ENCODE measurements around the gene ATP2B3. TPM values are rescaled to one million over a fixed set of nuclear protein-coding genes. Genes with fewer than 3 reads are reported as not detected.

The ATP2B3 gene
- total and polyA plus RNA-seq, 2 donors (not counting 3 experiments of a cell fraction or from before 2014, with no cell fraction given) = 0.01 to 0.07 TPM

- H3K9me3 ChIP-seq (replicated peaks; ENCODE audit: control insufficient read depth, insufficient read depth, low read length) = no peaks in the 10 kb centered on the region
- FAIRE-seq (no peak), DNase-seq (ENCODE audit: low read depth, low spot score) (no peak)
- H3K9me1 ChIP-seq (replicated peaks; ENCODE audit: control insufficient read depth, extremely low read depth, insufficient read depth, low read length) = no peaks in the 10 kb centered on the region
- H3K27ac ChIP-seq (ENCODE audit: insufficient read depth, low read depth, low read length) = no peak overlapping the region
- H3K27me3 ChIP-seq (ENCODE audit: control insufficient read depth in 2 of 2, insufficient read depth in 2 of 2, low read length in 2 of 2) = peaks cover 4 to 8% of the 10 kb centered on the region in 2 experiments
- H3K4me1 ChIP-seq (ENCODE audit: control insufficient read depth, extremely low read depth, insufficient read depth, low read length) = no peaks in the 10 kb centered on the region
- intact Hi-C loops (cut with micrococcal nuclease) = loop anchor here (2.0 kb wide), 1 partner anchor 97 kb away; no protein-coding TSS in a partner anchor
- dilution Hi-C loops (cut with MboI; ENCODE audit: extremely low pct_ligation_motif_present, low sequenced_read_pairs) = no loop called here
- H4K20me1 ChIP-seq (replicated peaks; ENCODE audit: control insufficient read depth, extremely low read depth, insufficient read depth, low read length) = no peaks in the 10 kb centered on the region
- H3K4me2 ChIP-seq (ENCODE audit: insufficient read depth, low read length) = no peak overlapping the region
- TF ChIP-seq EZH2 (IDR thresholded peaks at IDR 0.05; ENCODE audit: borderline replicate concordance, low read depth, low read length, severe bottlenecking) = no peak
- TF ChIP-seq GATA2 (IDR thresholded peaks at IDR 0.05; ENCODE audit: insufficient read depth, insufficient read length, low read depth, low read length) = no peak
- TF ChIP-seq FOS (IDR thresholded peaks at IDR 0.05; ENCODE audit: borderline replicate concordance, insufficient read depth, low read length) = no peak
- no peak for TF ChIP-seq JUN (IDR thresholded peaks at IDR 0.05; ENCODE audit: borderline replicate concordance, insufficient read depth, insufficient read length, low read depth)
- no peak for TF ChIP-seq MAX (IDR thresholded peaks at IDR 0.05; ENCODE audit: insufficient read depth, insufficient read length)
- no peak for TF ChIP-seq POLR2A (IDR thresholded peaks at IDR 0.05; ENCODE audit: low read depth, low read length)
- TF ChIP-seq, protein P1, sequence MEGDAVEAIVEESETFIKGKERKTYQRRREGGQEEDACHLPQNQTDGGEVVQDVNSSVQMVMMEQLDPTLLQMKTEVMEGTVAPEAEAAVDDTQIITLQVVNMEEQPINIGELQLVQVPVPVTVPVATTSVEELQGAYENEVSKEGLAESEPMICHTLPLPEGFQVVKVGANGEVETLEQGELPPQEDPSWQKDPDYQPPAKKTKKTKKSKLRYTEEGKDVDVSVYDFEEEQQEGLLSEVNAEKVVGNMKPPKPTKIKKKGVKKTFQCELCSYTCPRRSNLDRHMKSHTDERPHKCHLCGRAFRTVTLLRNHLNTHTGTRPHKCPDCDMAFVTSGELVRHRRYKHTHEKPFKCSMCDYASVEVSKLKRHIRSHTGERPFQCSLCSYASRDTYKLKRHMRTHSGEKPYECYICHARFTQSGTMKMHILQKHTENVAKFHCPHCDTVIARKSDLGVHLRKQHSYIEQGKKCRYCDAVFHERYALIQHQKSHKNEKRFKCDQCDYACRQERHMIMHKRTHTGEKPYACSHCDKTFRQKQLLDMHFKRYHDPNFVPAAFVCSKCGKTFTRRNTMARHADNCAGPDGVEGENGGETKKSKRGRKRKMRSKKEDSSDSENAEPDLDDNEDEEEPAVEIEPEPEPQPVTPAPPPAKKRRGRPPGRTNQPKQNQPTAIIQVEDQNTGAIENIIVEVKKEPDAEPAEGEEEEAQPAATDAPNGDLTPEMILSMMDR (IDR thresholded peaks at IDR 0.05; ENCODE audit: extremely low read depth in 1 of 2, insufficient read depth in 1 of 2, low read depth in 1 of 2, low read length in 2 of 2) = no peak
- no peak for TF ChIP-seq POLR2AphosphoS5 (IDR thresholded peaks at IDR 0.05; ENCODE audit: insufficient read depth, low read depth, low read length)
- TF ChIP-seq MYC (IDR thresholded peaks at IDR 0.05; ENCODE audit: low read depth, low read length) = no peak
- ChIA-PET CTCF (interaction anchor here (0.7 to 3.1 kb wide), 4 partner anchors 28 to 97 kb away, joined by 4 to 51 read pairs (median 14); no protein-coding TSS in a partner anchor), POLR2A (no interaction called here)
- BruUV-seq (replicated peaks) = no TSS peak
- H3K36me3 ChIP-seq (ENCODE audit: control insufficient read depth in 2 of 2, extremely low read depth in 1 of 2, insufficient read depth in 2 of 2, low read length in 2 of 2) = no peaks in the 10 kb centered on the region
- H3K9ac ChIP-seq (replicated peaks; ENCODE audit: extremely low read depth, insufficient read depth, low read length) = no peak overlapping the region
- H3K79me2 ChIP-seq (ENCODE audit: control insufficient read depth, insufficient read depth, low read length) = no peaks in the 10 kb centered on the region
- no peak overlapping the region for H3K4me3 ChIP-seq (replicated peaks in 1 of 3; ENCODE audit: insufficient read depth in 1 of 3, low read depth in 1 of 3, low read length in 3 of 3)
- no peak overlapping the region for H2AFZ ChIP-seq (ENCODE audit: low read depth, low read length)
Measured at GRCh38 chrX:153611298-153612095, 94.1 kb downstream of the ATP2B3 start.
